AG09319 (cell line): ENCODE results near the gene PRDM4.

ENCODE experiments used
- DNase-seq: peaks from one replicate; pipeline ENCODE4 v3.0.0-alpha.2; 2010; ENCODE audit warnings: low read depth; ENCODE audit errors: extremely low read depth
- CTCF ChIP-seq: IDR thresholded peaks from 2 replicates; pipeline ENCODE4 v1.5.1; 2011; ENCODE audit warnings: low read depth, mild to moderate bottlenecking, inconsistent platforms, low read length, moderate library complexity

PRDM4 gene

GRCh38 chr12:107760809-107761501, at the start of gene PRDM4:
Gene PRDM4, minus strand, starts transcription at chr12:107761137. Its CDS starts 622 bp downstream, at chr12:107760515.
- no peak for TF ChIP-seq CTCF
- DNase-seq, result peak; percentile 87

GRCh38 chr12:107807471-107808150, 46.7 kb upstream of the PRDM4 start:
- DNase-seq, result no peak
- TF ChIP-seq CTCF, result no peak

- no peak for DNase-seq
- TF ChIP-seq CTCF, result no peak
Observed at GRCh38 chr12:107805488-107806180, 44.7 kb upstream of the PRDM4 start.

GRCh38 chr12:107803092-107803491, 42.2 kb upstream of the PRDM4 start:
- TF ChIP-seq CTCF, result no peak

GRCh38 chr12:107801150-107801549, 40.2 kb upstream of the PRDM4 start:
- no peak for DNase-seq
- TF ChIP-seq CTCF, result no peak

More at GRCh38 chr12:107803092-107803491, 42.2 kb upstream of the PRDM4 start:
- DNase-seq, result no peak

GRCh38 chr12:107798580-107798979, 37.6 kb upstream of the PRDM4 start:
- no peak for DNase-seq
- no peak for TF ChIP-seq CTCF

- no peak for TF ChIP-seq CTCF
- DNase-seq, result no peak
Observed at GRCh38 chr12:107794451-107794850, 33.5 kb upstream of the PRDM4 start.
